ENCODE results near the gene SLC4A2. TPM values are rescaled to one million over a fixed set of nuclear protein-coding genes. Genes with fewer than 3 reads are reported as not detected.

The SLC4A2 gene
- total RNA-seq, 1 experiment from 2014 or later: 164 TPM

DNA sequence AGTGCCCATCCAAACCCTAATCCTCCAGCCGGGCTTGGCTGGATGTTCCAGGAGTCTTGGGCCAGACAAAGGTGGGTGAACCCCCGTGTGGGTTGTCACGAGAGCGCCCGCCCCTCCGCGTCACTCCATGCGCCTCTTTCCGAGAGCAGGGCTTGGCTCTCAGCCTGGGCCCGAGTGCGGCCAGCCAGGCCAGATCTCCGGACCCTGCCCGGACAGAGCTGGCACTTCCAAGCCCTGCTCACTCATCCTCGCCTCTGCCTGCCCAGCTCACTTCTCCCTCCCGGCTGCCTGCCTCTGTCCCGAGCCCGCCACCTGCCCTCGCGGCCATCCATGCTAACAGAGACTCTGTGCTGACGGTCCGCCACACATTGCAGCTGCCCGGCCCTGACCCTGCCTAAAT is 61.5 kb downstream of the SLC4A2 start (continued):
- TF ChIP-seq, protein P1, sequence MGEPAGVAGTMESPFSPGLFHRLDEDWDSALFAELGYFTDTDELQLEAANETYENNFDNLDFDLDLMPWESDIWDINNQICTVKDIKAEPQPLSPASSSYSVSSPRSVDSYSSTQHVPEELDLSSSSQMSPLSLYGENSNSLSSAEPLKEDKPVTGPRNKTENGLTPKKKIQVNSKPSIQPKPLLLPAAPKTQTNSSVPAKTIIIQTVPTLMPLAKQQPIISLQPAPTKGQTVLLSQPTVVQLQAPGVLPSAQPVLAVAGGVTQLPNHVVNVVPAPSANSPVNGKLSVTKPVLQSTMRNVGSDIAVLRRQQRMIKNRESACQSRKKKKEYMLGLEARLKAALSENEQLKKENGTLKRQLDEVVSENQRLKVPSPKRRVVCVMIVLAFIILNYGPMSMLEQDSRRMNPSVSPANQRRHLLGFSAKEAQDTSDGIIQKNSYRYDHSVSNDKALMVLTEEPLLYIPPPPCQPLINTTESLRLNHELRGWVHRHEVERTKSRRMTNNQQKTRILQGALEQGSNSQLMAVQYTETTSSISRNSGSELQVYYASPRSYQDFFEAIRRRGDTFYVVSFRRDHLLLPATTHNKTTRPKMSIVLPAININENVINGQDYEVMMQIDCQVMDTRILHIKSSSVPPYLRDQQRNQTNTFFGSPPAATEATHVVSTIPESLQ (CRISPR knock-in tag; IDR thresholded peaks at IDR 0.05): no peak
- no peak for TF ChIP-seq ZNF219 (CRISPR knock-in tag; IDR thresholded peaks at IDR 0.05; ENCODE audit: borderline replicate concordance)

DNA sequence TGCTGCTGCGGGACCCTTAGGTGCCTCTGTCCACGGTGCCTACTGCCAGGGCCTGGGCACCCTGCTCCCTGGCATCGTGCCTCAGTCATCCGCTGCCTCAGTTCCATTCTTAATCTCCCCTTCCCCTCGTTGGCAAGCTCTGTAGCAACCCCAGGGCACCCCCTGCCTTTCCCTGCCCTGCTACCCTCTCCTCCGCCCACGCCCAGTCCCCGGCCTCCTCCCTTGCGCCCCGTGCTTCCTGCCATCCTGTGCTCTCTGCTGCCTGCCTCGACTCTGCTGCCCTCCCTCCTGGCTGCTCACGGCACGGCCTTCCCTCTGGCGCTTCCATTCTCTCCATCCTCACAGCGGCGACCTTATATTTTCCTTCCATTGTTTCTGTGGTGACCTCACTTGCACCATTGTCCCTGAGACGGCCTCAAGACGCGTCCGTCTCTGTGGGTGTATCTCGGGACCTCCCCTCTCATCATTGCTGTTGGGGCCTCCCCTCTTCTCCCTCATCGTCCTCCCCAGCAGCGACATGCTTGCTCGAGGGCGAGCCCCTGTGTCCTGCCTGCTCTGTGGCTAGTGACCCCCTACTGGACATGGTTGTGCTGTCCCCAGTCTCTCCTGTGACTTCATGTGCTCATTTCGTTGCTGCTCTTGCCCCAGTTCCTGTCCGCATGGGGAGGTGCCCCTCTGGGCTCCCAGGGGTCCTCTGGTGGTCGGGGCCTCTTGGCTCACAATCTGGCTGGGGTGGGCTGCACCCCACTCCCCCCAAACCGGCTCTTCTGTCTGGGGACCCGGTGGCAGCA is 62.2 kb downstream of the SLC4A2 start:
- POLR2A ChIA-PET: interaction anchor here (0.6 kb wide), 1 partner anchor 183 kb away, joined by 3 read pairs; no protein-coding TSS in a partner anchor
- Mint-ChIP-seq H3K4me1 (peaks cover 24% of the 10 kb centered on the region), H3K36me3 (peaks cover 32% of the 10 kb centered on the region), H3K9me3 (no peaks in the 10 kb centered on the region), H3K27me3 (ENCODE audit: low read depth) (peaks cover 5% of the 10 kb centered on the region; the same call in 1 of the 2 replicates), H3K27ac (peak overlapping the region; percentile 74), H3K4me3 (no peak overlapping the region)
- ATAC-seq (no peak), DNase-seq (ENCODE audit: low spot score) (no peak)
- CTCF ChIA-PET: interaction anchor here (1.0 to 1.9 kb wide), 2 partner anchors 11 to 17 kb away, joined by 3 to 7 read pairs; no protein-coding TSS in a partner anchor
- TF ChIP-seq RORB (CRISPR knock-in tag; IDR thresholded peaks at IDR 0.05): no peak
- TF ChIP-seq, protein P2, sequence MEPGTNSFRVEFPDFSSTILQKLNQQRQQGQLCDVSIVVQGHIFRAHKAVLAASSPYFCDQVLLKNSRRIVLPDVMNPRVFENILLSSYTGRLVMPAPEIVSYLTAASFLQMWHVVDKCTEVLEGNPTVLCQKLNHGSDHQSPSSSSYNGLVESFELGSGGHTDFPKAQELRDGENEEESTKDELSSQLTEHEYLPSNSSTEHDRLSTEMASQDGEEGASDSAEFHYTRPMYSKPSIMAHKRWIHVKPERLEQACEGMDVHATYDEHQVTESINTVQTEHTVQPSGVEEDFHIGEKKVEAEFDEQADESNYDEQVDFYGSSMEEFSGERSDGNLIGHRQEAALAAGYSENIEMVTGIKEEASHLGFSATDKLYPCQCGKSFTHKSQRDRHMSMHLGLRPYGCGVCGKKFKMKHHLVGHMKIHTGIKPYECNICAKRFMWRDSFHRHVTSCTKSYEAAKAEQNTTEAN (CRISPR knock-in tag; IDR thresholded peaks at IDR 0.05): no peak
- TF ChIP-seq FOXP1 (CRISPR knock-in tag; IDR thresholded peaks at IDR 0.05; ENCODE audit: borderline replicate concordance): no peak
- TF ChIP-seq, protein P3, sequence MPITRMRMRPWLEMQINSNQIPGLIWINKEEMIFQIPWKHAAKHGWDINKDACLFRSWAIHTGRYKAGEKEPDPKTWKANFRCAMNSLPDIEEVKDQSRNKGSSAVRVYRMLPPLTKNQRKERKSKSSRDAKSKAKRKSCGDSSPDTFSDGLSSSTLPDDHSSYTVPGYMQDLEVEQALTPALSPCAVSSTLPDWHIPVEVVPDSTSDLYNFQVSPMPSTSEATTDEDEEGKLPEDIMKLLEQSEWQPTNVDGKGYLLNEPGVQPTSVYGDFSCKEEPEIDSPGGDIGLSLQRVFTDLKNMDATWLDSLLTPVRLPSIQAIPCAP (CRISPR knock-in tag; IDR thresholded peaks at IDR 0.05): no peak
- TF ChIP-seq, protein P4, sequence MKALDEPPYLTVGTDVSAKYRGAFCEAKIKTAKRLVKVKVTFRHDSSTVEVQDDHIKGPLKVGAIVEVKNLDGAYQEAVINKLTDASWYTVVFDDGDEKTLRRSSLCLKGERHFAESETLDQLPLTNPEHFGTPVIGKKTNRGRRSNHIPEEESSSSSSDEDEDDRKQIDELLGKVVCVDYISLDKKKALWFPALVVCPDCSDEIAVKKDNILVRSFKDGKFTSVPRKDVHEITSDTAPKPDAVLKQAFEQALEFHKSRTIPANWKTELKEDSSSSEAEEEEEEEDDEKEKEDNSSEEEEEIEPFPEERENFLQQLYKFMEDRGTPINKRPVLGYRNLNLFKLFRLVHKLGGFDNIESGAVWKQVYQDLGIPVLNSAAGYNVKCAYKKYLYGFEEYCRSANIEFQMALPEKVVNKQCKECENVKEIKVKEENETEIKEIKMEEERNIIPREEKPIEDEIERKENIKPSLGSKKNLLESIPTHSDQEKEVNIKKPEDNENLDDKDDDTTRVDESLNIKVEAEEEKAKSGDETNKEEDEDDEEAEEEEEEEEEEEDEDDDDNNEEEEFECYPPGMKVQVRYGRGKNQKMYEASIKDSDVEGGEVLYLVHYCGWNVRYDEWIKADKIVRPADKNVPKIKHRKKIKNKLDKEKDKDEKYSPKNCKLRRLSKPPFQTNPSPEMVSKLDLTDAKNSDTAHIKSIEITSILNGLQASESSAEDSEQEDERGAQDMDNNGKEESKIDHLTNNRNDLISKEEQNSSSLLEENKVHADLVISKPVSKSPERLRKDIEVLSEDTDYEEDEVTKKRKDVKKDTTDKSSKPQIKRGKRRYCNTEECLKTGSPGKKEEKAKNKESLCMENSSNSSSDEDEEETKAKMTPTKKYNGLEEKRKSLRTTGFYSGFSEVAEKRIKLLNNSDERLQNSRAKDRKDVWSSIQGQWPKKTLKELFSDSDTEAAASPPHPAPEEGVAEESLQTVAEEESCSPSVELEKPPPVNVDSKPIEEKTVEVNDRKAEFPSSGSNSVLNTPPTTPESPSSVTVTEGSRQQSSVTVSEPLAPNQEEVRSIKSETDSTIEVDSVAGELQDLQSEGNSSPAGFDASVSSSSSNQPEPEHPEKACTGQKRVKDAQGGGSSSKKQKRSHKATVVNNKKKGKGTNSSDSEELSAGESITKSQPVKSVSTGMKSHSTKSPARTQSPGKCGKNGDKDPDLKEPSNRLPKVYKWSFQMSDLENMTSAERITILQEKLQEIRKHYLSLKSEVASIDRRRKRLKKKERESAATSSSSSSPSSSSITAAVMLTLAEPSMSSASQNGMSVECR (CRISPR knock-in tag; IDR thresholded peaks at IDR 0.05; ENCODE audit: borderline replicate concordance): no peak
- TF ChIP-seq, protein P5, sequence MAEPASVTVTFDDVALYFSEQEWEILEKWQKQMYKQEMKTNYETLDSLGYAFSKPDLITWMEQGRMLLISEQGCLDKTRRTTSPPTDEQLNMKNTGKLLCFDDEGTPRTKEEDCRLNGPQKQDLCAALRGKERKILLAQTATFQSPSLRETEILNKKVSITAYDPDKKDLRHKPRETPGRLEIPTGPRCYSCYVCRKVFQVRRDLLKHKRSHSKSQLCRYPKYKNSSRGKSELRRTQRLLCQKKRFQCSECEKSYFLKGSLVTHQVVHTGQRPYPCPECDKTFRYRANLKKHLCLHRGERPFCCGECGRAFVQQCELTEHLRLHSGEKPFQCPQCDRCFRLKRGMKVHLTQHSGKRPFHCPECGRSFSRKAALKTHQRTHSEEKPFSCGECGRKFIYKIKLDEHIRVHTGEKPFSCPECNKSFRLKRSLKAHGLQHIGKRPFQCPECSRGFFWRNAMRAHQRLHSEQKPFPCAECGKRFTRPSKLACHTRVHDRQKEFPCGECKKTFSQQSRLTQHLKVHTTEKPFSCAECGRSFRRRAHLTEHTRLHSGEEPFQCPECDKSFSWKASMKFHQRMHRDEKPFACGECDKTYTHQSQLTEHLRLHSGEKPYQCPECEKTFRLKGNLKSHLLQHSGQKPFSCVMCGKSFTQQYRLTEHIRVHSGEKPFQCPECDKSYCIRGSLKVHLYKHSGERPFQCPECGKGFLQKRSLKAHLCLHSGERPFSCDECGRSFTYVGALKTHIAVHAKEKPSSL (CRISPR knock-in tag; conservative IDR thresholded peaks at IDR 0.05): no peak
- TF ChIP-seq, protein P6, sequence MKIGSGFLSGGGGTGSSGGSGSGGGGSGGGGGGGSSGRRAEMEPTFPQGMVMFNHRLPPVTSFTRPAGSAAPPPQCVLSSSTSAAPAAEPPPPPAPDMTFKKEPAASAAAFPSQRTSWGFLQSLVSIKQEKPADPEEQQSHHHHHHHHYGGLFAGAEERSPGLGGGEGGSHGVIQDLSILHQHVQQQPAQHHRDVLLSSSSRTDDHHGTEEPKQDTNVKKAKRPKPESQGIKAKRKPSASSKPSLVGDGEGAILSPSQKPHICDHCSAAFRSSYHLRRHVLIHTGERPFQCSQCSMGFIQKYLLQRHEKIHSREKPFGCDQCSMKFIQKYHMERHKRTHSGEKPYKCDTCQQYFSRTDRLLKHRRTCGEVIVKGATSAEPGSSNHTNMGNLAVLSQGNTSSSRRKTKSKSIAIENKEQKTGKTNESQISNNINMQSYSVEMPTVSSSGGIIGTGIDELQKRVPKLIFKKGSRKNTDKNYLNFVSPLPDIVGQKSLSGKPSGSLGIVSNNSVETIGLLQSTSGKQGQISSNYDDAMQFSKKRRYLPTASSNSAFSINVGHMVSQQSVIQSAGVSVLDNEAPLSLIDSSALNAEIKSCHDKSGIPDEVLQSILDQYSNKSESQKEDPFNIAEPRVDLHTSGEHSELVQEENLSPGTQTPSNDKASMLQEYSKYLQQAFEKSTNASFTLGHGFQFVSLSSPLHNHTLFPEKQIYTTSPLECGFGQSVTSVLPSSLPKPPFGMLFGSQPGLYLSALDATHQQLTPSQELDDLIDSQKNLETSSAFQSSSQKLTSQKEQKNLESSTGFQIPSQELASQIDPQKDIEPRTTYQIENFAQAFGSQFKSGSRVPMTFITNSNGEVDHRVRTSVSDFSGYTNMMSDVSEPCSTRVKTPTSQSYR (CRISPR knock-in tag; IDR thresholded peaks at IDR 0.05): no peak
- no peak for TF ChIP-seq TEAD4 (CRISPR knock-in tag; IDR thresholded peaks at IDR 0.05)
- TF ChIP-seq, protein P7, sequence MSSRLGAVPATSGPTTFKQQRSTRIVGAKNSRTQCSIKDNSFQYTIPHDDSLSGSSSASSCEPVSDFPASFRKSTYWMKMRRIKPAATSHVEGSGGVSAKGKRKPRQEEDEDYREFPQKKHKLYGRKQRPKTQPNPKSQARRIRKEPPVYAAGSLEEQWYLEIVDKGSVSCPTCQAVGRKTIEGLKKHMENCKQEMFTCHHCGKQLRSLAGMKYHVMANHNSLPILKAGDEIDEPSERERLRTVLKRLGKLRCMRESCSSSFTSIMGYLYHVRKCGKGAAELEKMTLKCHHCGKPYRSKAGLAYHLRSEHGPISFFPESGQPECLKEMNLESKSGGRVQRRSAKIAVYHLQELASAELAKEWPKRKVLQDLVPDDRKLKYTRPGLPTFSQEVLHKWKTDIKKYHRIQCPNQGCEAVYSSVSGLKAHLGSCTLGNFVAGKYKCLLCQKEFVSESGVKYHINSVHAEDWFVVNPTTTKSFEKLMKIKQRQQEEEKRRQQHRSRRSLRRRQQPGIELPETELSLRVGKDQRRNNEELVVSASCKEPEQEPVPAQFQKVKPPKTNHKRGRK (CRISPR knock-in tag; IDR thresholded peaks at IDR 0.05; ENCODE audit: borderline replicate concordance): no peak
- no peak for TF ChIP-seq ATF1 (CRISPR knock-in tag; IDR thresholded peaks at IDR 0.05)
- no peak for TF ChIP-seq JUN (CRISPR knock-in tag; IDR thresholded peaks at IDR 0.05)
- TF ChIP-seq RELA (CRISPR knock-in tag; IDR thresholded peaks at IDR 0.05; ENCODE audit: borderline replicate concordance): no peak
- TF ChIP-seq ZNF232 (CRISPR knock-in tag; IDR thresholded peaks at IDR 0.05): no peak
- TF ChIP-seq, protein P8, sequence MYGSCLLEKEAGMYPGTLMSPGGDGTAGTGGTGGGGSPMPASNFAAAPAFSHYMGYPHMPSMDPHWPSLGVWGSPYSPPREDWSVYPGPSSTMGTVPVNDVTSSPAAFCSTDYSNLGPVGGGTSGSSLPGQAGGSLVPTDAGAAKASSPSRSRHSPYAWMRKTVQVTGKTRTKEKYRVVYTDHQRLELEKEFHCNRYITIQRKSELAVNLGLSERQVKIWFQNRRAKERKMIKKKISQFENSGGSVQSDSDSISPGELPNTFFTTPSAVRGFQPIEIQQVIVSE (CRISPR knock-in tag; IDR thresholded peaks at IDR 0.05; ENCODE audit: borderline replicate concordance): no peak
